ENCODE results near the gene FAM110A.

DNA sequence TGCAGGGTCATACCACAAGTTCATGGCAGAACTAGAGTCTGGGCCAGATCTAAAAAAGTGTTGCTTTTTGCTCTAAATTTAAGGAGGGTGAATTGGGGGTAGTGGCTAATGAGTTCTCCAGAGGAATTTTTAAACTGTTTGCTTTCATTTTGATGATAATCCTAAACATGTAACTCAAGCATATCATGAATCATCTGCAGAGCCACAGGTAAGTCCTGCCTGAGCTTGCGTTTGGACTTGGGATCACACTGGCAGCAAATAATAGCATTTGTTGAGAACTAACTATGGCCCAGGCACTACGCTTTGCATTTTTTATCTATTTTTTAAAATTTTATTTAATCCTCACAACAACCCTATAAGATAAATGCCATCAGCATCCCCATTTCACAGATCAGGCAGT, 27.4 kb downstream of the FAM110A start:
- TF ChIP-seq, protein P1, sequence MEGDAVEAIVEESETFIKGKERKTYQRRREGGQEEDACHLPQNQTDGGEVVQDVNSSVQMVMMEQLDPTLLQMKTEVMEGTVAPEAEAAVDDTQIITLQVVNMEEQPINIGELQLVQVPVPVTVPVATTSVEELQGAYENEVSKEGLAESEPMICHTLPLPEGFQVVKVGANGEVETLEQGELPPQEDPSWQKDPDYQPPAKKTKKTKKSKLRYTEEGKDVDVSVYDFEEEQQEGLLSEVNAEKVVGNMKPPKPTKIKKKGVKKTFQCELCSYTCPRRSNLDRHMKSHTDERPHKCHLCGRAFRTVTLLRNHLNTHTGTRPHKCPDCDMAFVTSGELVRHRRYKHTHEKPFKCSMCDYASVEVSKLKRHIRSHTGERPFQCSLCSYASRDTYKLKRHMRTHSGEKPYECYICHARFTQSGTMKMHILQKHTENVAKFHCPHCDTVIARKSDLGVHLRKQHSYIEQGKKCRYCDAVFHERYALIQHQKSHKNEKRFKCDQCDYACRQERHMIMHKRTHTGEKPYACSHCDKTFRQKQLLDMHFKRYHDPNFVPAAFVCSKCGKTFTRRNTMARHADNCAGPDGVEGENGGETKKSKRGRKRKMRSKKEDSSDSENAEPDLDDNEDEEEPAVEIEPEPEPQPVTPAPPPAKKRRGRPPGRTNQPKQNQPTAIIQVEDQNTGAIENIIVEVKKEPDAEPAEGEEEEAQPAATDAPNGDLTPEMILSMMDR (conservative IDR thresholded peaks at IDR 0.05; ENCODE audit: low read length): no peak
- TF ChIP-seq EZH2phosphoT487 (IDR thresholded peaks at IDR 0.05; ENCODE audit: borderline replicate concordance, low read depth, low read length): no peak
